Brain microvascular endothelial cell (primary cell): ENCODE data around the gene CCN2.

ENCODE experiments used
- DNase-seq: peaks from one replicate; pipeline ENCODE4 v3.0.0-alpha.2; 2020
- H3K27ac ChIP-seq: fragments of 250-450 bp; sonication (Bioruptor Pico); 2 replicates; pipeline ENCODE4 v1.5.1; 2020; ENCODE audit warnings: mild to moderate bottlenecking, moderate library complexity
- H3K27me3 ChIP-seq: fragments of 250-450 bp; sonication (Bioruptor Pico); replicated peaks from 2 replicates; pipeline ENCODE4 v1.5.1; 2020; ENCODE audit warnings: mild to moderate bottlenecking
- H3K36me3 ChIP-seq: fragments of 250-450 bp; sonication (Bioruptor Pico); replicated peaks from 2 replicates; pipeline ENCODE4 v1.5.1; 2020; ENCODE audit warnings: mild to moderate bottlenecking
- H3K4me3 ChIP-seq: 2 replicates; pipeline ENCODE4 v1.5.1; 2011; ENCODE audit warnings: low read depth, mild to moderate bottlenecking, control low read depth, low read length, moderate library complexity
- in situ Hi-C: cut with HindIII; loops from 2 replicates; pipeline ENCODE4 v1.10.0; 2017; ENCODE audit warnings: low sequenced_read_pairs, low pct_ligation_motif_present
- TF ChIP-seq, protein P1 (sequence below): IDR thresholded peaks from 2 replicates; pipeline ENCODE4 v1.5.1; 2011; ENCODE audit warnings: low read depth, mild to moderate bottlenecking, moderate library complexity, low read length, control low read depth, inconsistent platforms; ENCODE audit errors: missing control alignments

The CCN2 gene

DNA sequence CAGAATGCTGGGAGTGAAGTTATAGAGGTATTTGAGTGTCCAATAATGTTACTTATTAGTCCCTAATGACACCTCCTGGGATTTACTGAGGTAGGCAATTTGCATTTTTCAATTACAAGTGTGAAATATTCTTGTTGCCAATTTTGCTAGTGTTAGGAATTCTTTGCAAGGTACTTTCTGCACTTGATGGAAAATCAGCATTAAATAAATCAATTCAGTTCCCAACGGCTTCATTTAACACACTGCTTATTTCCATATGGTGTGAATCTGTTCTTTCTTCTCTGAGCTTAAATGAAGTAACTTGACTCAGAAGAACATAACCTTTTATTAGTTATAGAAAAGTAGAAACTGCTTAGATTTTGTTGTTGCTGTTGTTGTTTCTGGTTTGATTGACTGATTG, 21.2 kb downstream of the CCN2 start:
- TF ChIP-seq, protein P1, sequence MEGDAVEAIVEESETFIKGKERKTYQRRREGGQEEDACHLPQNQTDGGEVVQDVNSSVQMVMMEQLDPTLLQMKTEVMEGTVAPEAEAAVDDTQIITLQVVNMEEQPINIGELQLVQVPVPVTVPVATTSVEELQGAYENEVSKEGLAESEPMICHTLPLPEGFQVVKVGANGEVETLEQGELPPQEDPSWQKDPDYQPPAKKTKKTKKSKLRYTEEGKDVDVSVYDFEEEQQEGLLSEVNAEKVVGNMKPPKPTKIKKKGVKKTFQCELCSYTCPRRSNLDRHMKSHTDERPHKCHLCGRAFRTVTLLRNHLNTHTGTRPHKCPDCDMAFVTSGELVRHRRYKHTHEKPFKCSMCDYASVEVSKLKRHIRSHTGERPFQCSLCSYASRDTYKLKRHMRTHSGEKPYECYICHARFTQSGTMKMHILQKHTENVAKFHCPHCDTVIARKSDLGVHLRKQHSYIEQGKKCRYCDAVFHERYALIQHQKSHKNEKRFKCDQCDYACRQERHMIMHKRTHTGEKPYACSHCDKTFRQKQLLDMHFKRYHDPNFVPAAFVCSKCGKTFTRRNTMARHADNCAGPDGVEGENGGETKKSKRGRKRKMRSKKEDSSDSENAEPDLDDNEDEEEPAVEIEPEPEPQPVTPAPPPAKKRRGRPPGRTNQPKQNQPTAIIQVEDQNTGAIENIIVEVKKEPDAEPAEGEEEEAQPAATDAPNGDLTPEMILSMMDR: no peak

GRCh38 chr6:131929264-131929663, 21.9 kb downstream of the CCN2 start:
- Histone ChIP-seq H3K27ac (no peak overlapping the region), H3K36me3 (no peaks in the 10 kb centered on the region), H3K4me3 (no peak overlapping the region), H3K27me3 (no peaks in the 10 kb centered on the region)
- in situ Hi-C loops: no loop called here
- TF ChIP-seq, protein P1: peak; percentile 39
- no peak for DNase-seq

More for the DNA sequence above, 21.2 kb downstream of the CCN2 start:
- no peaks in the 10 kb centered on the region for H3K27me3 ChIP-seq
- H3K4me3 ChIP-seq: no peak overlapping the region
- in situ Hi-C loops: no loop called here
- H3K27ac ChIP-seq: no peak overlapping the region
- DNase-seq: no peak
- no peaks in the 10 kb centered on the region for H3K36me3 ChIP-seq

GRCh38 chr6:131924881-131925474, 26.2 kb downstream of the CCN2 start:
- no peak overlapping the region for H3K4me3 ChIP-seq
- no peaks in the 10 kb centered on the region for H3K27me3 ChIP-seq
- H3K36me3 ChIP-seq: no peaks in the 10 kb centered on the region
- TF ChIP-seq, protein P1: peak; percentile 57
- no peak overlapping the region for H3K27ac ChIP-seq
- in situ Hi-C loops: no loop called here
- peak; percentile 36 for DNase-seq

DNA sequence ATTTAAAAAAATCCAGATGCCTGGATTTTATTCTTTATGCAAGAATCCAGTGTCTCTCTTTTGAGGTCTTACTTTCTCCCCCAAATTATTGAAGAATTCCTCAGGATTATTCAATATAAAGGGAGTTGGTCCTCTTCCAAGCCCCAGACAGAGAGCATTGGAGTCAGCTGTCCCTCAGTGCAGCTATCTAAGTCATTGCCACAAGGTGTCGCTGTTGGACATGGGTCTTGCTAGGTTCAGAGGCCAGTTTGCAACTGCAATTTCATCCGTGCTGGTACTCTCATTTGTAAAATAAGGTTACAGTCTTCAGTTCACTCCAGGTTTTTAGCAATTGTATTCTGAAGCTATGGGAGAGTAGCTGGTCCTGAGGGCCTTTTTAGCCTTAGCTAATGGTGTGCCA, 27.8 kb downstream of the CCN2 start:
- no peak overlapping the region for H3K4me3 ChIP-seq
- DNase-seq: peak; percentile 37
- in situ Hi-C loops: no loop called here
- TF ChIP-seq, protein P1: peak; percentile 85
- H3K27ac ChIP-seq: no peak overlapping the region
- H3K27me3 ChIP-seq: no peaks in the 10 kb centered on the region
- H3K36me3 ChIP-seq: no peaks in the 10 kb centered on the region

- Histone ChIP-seq H3K36me3 (no peaks in the 10 kb centered on the region), H3K4me3 (no peak overlapping the region), H3K27ac (no peak overlapping the region), H3K27me3 (no peaks in the 10 kb centered on the region)
- in situ Hi-C loops: no loop called here
- DNase-seq: no peak
- TF ChIP-seq, protein P1: no peak
These were observed 30.5 kb downstream of the CCN2 start for GRCh38 chr6:131920656-131921055.
